ENCODE results near the gene SCRT2.

DNA sequence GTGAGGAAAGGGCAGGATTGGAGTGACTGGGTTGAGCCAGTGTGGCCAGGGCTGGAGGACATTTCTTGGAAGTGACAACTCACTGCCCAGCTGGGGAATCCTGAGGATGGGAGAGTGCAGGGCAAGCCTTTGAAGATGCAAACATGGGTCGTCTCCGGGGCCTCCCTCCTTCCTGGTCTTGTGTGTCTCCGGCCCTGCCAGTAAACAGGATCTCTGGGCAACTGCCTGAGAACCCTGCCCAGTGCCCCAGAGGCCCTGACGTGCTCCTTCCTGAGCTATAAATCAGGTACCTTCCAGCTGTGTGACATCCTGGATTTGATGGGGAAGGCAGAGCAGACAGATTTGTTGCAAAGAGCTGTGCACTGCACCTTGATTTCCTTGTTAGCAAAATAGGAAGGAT lies 52.6 kb downstream of the SCRT2 start:
- no peak for TF ChIP-seq EP300 (IDR thresholded peaks at IDR 0.05)
- TF ChIP-seq, protein P1, sequence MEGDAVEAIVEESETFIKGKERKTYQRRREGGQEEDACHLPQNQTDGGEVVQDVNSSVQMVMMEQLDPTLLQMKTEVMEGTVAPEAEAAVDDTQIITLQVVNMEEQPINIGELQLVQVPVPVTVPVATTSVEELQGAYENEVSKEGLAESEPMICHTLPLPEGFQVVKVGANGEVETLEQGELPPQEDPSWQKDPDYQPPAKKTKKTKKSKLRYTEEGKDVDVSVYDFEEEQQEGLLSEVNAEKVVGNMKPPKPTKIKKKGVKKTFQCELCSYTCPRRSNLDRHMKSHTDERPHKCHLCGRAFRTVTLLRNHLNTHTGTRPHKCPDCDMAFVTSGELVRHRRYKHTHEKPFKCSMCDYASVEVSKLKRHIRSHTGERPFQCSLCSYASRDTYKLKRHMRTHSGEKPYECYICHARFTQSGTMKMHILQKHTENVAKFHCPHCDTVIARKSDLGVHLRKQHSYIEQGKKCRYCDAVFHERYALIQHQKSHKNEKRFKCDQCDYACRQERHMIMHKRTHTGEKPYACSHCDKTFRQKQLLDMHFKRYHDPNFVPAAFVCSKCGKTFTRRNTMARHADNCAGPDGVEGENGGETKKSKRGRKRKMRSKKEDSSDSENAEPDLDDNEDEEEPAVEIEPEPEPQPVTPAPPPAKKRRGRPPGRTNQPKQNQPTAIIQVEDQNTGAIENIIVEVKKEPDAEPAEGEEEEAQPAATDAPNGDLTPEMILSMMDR (IDR thresholded peaks at IDR 0.05): no peak

Measured in ovary (tissue), 3 donors.